HepG2 (cell line): ENCODE data around the gene MAPK14. TPM values are rescaled to one million over a fixed set of nuclear protein-coding genes. Genes with fewer than 3 reads are reported as not detected.

Experiments
- ETV6 ChIP-seq: sonication (generic); formaldehyde crosslinking; conservative IDR thresholded peaks from 2 replicates; pipeline ENCODE4 v1.4.0; 2020; ENCODE audit warnings: missing genetic modification reagents
- HDAC1 ChIP-seq: sonication (generic); formaldehyde crosslinking; IDR thresholded peaks from 2 replicates; pipeline ENCODE4 v1.5.1; 2020; ENCODE audit warnings: mild to moderate bottlenecking, missing genetic modification reagents
- HNF1B ChIP-seq: sonication (generic); formaldehyde crosslinking; IDR thresholded peaks from 2 replicates; pipeline ENCODE4 v1.5.1; 2020; ENCODE audit warnings: mild to moderate bottlenecking, moderate library complexity, missing genetic modification reagents
- JUNB ChIP-seq: sonication (generic); formaldehyde crosslinking; IDR thresholded peaks from 2 replicates; pipeline ENCODE4 v1.8.0; 2022; ENCODE audit warnings: missing genetic modification reagents, mild to moderate bottlenecking, borderline replicate concordance
- KDM5A ChIP-seq: fragments of 200-600 bp; sonication (generic); IDR thresholded peaks from 2 replicates; pipeline ENCODE4 v1.7.0; 2018; ENCODE audit warnings: antibody characterized with exemption, mild to moderate bottlenecking, low read length, borderline replicate concordance
- KLF15 ChIP-seq: sonication (generic); formaldehyde crosslinking; IDR thresholded peaks from 2 replicates; pipeline ENCODE4 v1.8.1; 2023; ENCODE audit warnings: borderline replicate concordance, mild to moderate bottlenecking, inconsistent platforms, missing genetic modification reagents, mixed read lengths
- MXD3 ChIP-seq: IDR thresholded peaks from 2 replicates; pipeline ENCODE4 v1.6.1; 2016; ENCODE audit warnings: mild to moderate bottlenecking, missing biosample characterization, missing genetic modification reagents
- POLR2AphosphoS5 ChIP-seq: IDR thresholded peaks from 2 replicates; pipeline ENCODE4 v1.6.1; 2012; ENCODE audit warnings: low read depth, low read length
- RFX1 ChIP-seq: fragments of 450-650 bp; IDR thresholded peaks from 2 replicates; pipeline ENCODE4 v1.6.1; 2017
- SIX1 ChIP-seq: sonication (generic); formaldehyde crosslinking; IDR thresholded peaks from 2 replicates; pipeline ENCODE4 v1.4.0; 2020; ENCODE audit warnings: missing genetic modification reagents, borderline replicate concordance
- SOX6 ChIP-seq, 2 experiments: fragments of 450-650 bp in 1 of 2; sonication (generic) in 1 of 2; formaldehyde crosslinking in 1 of 2; IDR thresholded peaks; 2 replicates each; pipeline versions ENCODE4 v1.4.0 to v1.6.1; 2017 to 2020; ENCODE audit warnings: antibody characterized with exemption in 1 of 2, mild to moderate bottlenecking in 1 of 2, missing genetic modification reagents in 1 of 2
- TBL1XR1 ChIP-seq: fragments of 150-350 bp; IDR thresholded peaks from 2 replicates; pipeline ENCODE4 v1.6.1; 2014; ENCODE audit warnings: borderline replicate concordance, low read length; ENCODE audit not compliant: partially characterized antibody
- U2AF1 ChIP-seq: fragments of 200-400 bp; formaldehyde crosslinking; optimal IDR thresholded peaks from 2 replicates; pipeline ENCODE3; 2017; ENCODE audit warnings: mild to moderate bottlenecking, low read depth, low read length
- ZBTB2 ChIP-seq: sonication (generic); formaldehyde crosslinking; IDR thresholded peaks from 2 replicates; pipeline ENCODE4 v1.8.0; 2022; ENCODE audit warnings: low read depth, missing genetic modification reagents
- ZC3H4 ChIP-seq: sonication (generic); formaldehyde crosslinking; IDR thresholded peaks from 2 replicates; pipeline ENCODE4 v1.4.0; 2020; ENCODE audit warnings: missing genetic modification reagents, borderline replicate concordance
- ZNF281 ChIP-seq: sonication (generic); formaldehyde crosslinking; IDR thresholded peaks from 2 replicates; pipeline ENCODE4 v1.4.0; 2020; ENCODE audit warnings: missing genetic modification reagents, borderline replicate concordance
- ZNF354B ChIP-seq: sonication (generic); formaldehyde crosslinking; IDR thresholded peaks from 2 replicates; pipeline ENCODE4 v1.8.0; 2022; ENCODE audit warnings: mild to moderate bottlenecking, missing genetic modification reagents
- ZNF431 ChIP-seq: sonication (generic); formaldehyde crosslinking; IDR thresholded peaks from 2 replicates; pipeline ENCODE4 v1.9.0; 2022; ENCODE audit warnings: missing genetic modification reagents, low read depth, mild to moderate bottlenecking, borderline replicate concordance
- ZNF670 ChIP-seq: sonication (generic); formaldehyde crosslinking; IDR thresholded peaks from 2 replicates; pipeline ENCODE4 v1.8.0; 2022; ENCODE audit warnings: mild to moderate bottlenecking, missing genetic modification reagents, borderline replicate concordance
- ZNF761 ChIP-seq: sonication (generic); formaldehyde crosslinking; conservative IDR thresholded peaks from 2 replicates; pipeline ENCODE4 v1.4.0; 2020; ENCODE audit warnings: mild to moderate bottlenecking, missing genetic modification reagents
- polyA plus RNA-seq, 8 experiments: library from polyadenylated mRNA; depleted of rRNA in 3 of 8; stranded (reverse) in 7 of 8; unstranded in 1 of 8; fragments of >200 nt; fragmentation: Illumina TruSeq in 4 of 8; extraction: Trizol in 4 of 8; gene quantifications; 2 replicates each; pipeline versions ENCODE4 v1.2.1 to v1.2.3, GENCODE V29; 2011 to 2016; ENCODE audit warnings: low read depth in 4 of 8, missing spikeins in 1 of 8, mixed read lengths in 1 of 8; ENCODE audit not compliant: insufficient read depth in 1 of 8
- total RNA-seq, 5 experiments: library from RNA; depleted of rRNA; stranded (reverse); fragments of >200 nt; fragmentation: Illumina TruSeq; extraction: Trizol; gene quantifications; 2 replicates each; pipeline ENCODE4 v1.2.3, GENCODE V29; 2016; ENCODE audit warnings: low read depth in 1 of 5

The MAPK14 gene
- total and polyA plus RNA-seq, 2 of the 13 experiments (the other 11 are each of a cell fraction or from before 2014, with no cell fraction given) = 66.3 to 67.3 TPM

GRCh38 chr6:36130667-36131510, 103.3 kb downstream of the MAPK14 start (continued):
- TF ChIP-seq MXD3 (CRISPR knock-in tag) (0 out of 2 replicates have a peak, but pooled peaks have one; percentile 1), POLR2AphosphoS5 (peak; percentile 65; the same call in 1 of the 2 replicates), JUNB (CRISPR knock-in tag) (no peak), HNF1B (CRISPR knock-in tag) (peak; percentile 79), U2AF1 (peak; percentile 61), ZNF761 (CRISPR knock-in tag) (peak; percentile 69; the same call in 1 of the 2 replicates), TBL1XR1 (no peak), ZNF281 (CRISPR knock-in tag) (peak; percentile 23; the same call in 1 of the 2 replicates), ZNF354B (CRISPR knock-in tag) (peak; percentile 77; the same call in 1 of the 2 replicates), KLF15 (CRISPR knock-in tag) (peak; percentile 29; the same call in 1 of the 2 replicates), ZNF670 (peak; percentile 91), KDM5A (no peak; the same call in 1 of the 2 replicates), ETV6 (peak; percentile 51; the same call in 1 of the 2 replicates), HDAC1 (CRISPR knock-in tag) (peak; percentile 66), ZBTB2 (no peak), RFX1 (no peak), SIX1 (CRISPR knock-in tag) (peak; percentile 14; the same call in 1 of the 2 replicates), ZC3H4 (CRISPR knock-in tag) (peak; percentile 8; the same call in 1 of the 2 replicates), ZNF431 (CRISPR knock-in tag) (peak; percentile 23; the same call in 1 of the 2 replicates), SOX6 (IDR thresholded peaks at IDR 0.05) (no peak), SOX6 (CRISPR knock-in tag; IDR thresholded peaks at IDR 0.05) (no peak)
